ENCODE results near the gene ADGRE1. TPM values are rescaled to one million over a fixed set of nuclear protein-coding genes. Genes with fewer than 3 reads are reported as not detected.

The ADGRE1 gene
- total and polyA plus RNA-seq, 2 of the 8 experiments (the other 6 are each of a cell fraction or from before 2014, with no cell fraction given): not detected

DNA sequence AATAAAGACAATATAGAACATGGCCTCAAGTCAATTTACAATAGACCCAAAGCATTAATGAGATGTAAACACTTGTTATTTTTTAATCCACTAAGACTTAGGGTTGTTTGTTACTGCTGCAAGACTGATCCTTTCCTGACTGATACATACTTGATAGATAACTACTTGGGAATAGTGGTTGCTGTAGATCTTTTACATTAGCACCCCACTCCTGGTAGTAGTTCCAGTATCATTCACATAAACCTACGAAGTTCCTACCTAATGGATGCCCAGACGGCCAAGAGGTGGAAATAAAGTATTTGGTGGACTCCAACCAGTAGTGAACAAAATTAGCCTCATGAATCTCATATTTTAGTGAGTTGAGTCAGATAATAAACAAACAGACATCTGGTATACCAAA is 26.9 kb downstream of the ADGRE1 start:
- Histone ChIP-seq H3K9me3 (ENCODE audit: insufficient read depth in 2 of 2, low read depth in 1 of 2, low read length in 1 of 2) (peaks cover 51 to 62% of the 10 kb centered on the region in 2 experiments), H4K5ac (ENCODE audit: insufficient read length, low read depth, low read length) (no peak overlapping the region), H3K4ac (replicated peaks; ENCODE audit: insufficient read length, low read depth, low read length) (no peak overlapping the region), H2BK12ac (ENCODE audit: low read depth, low read length) (no peak overlapping the region), H3K27ac (ENCODE audit: low read depth, low read length) (no peak overlapping the region), H3K4me3 (ENCODE audit: extremely low read depth in 1 of 4, insufficient read depth in 2 of 4, low read depth in 3 of 4, low read length in 4 of 4) (no peak overlapping the region), H4K91ac (replicated peaks; ENCODE audit: insufficient read length, low read length) (no peak overlapping the region), H3K79me1 (ENCODE audit: low read depth, low read length) (no peaks in the 10 kb centered on the region), H3K36me3 (ENCODE audit: control insufficient read depth in 2 of 4, insufficient read depth in 4 of 4, low read length in 3 of 4) (no peaks in the 10 kb centered on the region), H3K4me1 (replicated peaks in 1 of 4; ENCODE audit: control insufficient read depth in 3 of 4, insufficient read depth in 4 of 4, low read length in 3 of 4) (no peaks in the 10 kb centered on the region), H3K4me2 (ENCODE audit: insufficient read depth in 1 of 2, low read depth in 2 of 2, low read length in 2 of 2) (no peak overlapping the region), H3K23ac (ENCODE audit: insufficient read length) (no peak overlapping the region), H4K8ac (ENCODE audit: extremely low read depth, insufficient read depth, low read length) (no peak overlapping the region), H3K9ac (replicated peaks in 1 of 4; ENCODE audit: extremely low read depth in 1 of 4, low read depth in 3 of 4, low read length in 3 of 4) (no peak overlapping the region), H2BK120ac (replicated peaks; ENCODE audit: low read depth, low read length) (no peak overlapping the region), H2BK15ac (ENCODE audit: low read length) (no peak overlapping the region), H2BK5ac (ENCODE audit: low read depth, low read length) (no peak overlapping the region), H3K56ac (replicated peaks; ENCODE audit: insufficient read length, low read depth, low read length) (no peak overlapping the region), H3K79me2 (ENCODE audit: control insufficient read depth in 1 of 2, insufficient read depth in 2 of 2, low read length in 2 of 2) (no peaks in the 10 kb centered on the region), H2AK5ac (ENCODE audit: low read depth, low read length) (no peak overlapping the region), H3K14ac (ENCODE audit: insufficient read length) (no peak overlapping the region), H3K18ac (ENCODE audit: extremely low read depth, low read length) (no peak overlapping the region), H3K27me3 (replicated peaks in 1 of 4; ENCODE audit: control insufficient read depth in 3 of 4, extremely low read depth in 1 of 4, insufficient read depth in 3 of 4, low read length in 3 of 4) (no peaks in the 10 kb centered on the region), H4K20me1 (replicated peaks in 1 of 2; ENCODE audit: control insufficient read depth in 1 of 2, insufficient read depth in 2 of 2, low read length in 2 of 2) (no peaks in the 10 kb centered on the region), H3K23me2 (ENCODE audit: low read depth, low read length) (peaks cover 3% of the 10 kb centered on the region; the same call in 1 of the 2 replicates), H2BK20ac (ENCODE audit: low read length) (no peak overlapping the region), H2AFZ (ENCODE audit: low read length) (no peak overlapping the region)
- DNase-seq (ENCODE audit: low read depth in 1 of 2, low spot score in 2 of 2): no peak
- no peak for FAIRE-seq
- ChIA-PET CTCF (ENCODE audit: partially characterized antibody) (interaction anchor here (0.5 to 1.3 kb wide), 2 partner anchors 50 to 326 kb away, joined by 3 read pairs; no protein-coding TSS in a partner anchor), POLR2A (ENCODE audit: partially characterized antibody) (no interaction called here)
- 73% methylated on average over 2 of the region's 2 CpGs; no CpG with 5 or more reads in 1 of the 2 experiments for WGBS, 2 experiments (ENCODE audit: extremely low coverage in 1 of 2, insufficient coverage in 1 of 2, insufficient read length in 1 of 2, insufficient replicate concordance in 2 of 2, low coverage in 1 of 2, low lambda C conversion rate in 2 of 2, missing lambda C conversion rate in 1 of 2)
- TF ChIP-seq CREB1 (IDR thresholded peaks at IDR 0.05) (no peak), SP4 (IDR thresholded peaks at IDR 0.05; ENCODE audit: low read length) (no peak), POU5F1 (IDR thresholded peaks at IDR 0.05; ENCODE audit: low read depth, low read length) (no peak), SP2 (IDR thresholded peaks at IDR 0.05; ENCODE audit: low read length) (no peak), USF2 (IDR thresholded peaks at IDR 0.05; ENCODE audit: low read length) (no peak)

All from H1 (cell line).